ENCODE results near the gene TMEM204.

TMEM204 gene

GRCh38 chr16:1524366-1524765, 9.1 kb upstream of the TMEM204 start:
- DNase-seq: no peak

GRCh38 chr16:1525871-1526607, 7.4 kb upstream of the TMEM204 start:
- DNase-seq: no peak

- DNase-seq: no peak
Observed at GRCh38 chr16:1526608-1527555, 6.6 kb upstream of the TMEM204 start.

- no peak for DNase-seq
Observed at GRCh38 chr16:1527836-1528811, 5.3 kb upstream of the TMEM204 start.

GRCh38 chr16:1528921-1529537, 4.4 kb upstream of the TMEM204 start:
- no peak for DNase-seq

- DNase-seq: no peak
Observed at GRCh38 chr16:1530349-1530882, 3.0 kb upstream of the TMEM204 start.

- DNase-seq: no peak
Observed at GRCh38 chr16:1530883-1531637, 2.4 kb upstream of the TMEM204 start.

GRCh38 chr16:1531638-1531910, 1.9 kb upstream of the TMEM204 start:
- DNase-seq: no peak

GRCh38 chr16:1532081-1532760, 1.2 kb upstream of the TMEM204 start:
- DNase-seq: no peak

- no peak for DNase-seq
Observed at GRCh38 chr16:1532771-1533170, 695 bp upstream of the TMEM204 start.

- no peak for DNase-seq
Observed at GRCh38 chr16:1534021-1535020, 855 bp downstream of the TMEM204 start.

GRCh38 chr16:1535391-1536291, 2.2 kb downstream of the TMEM204 start:
- no peak for DNase-seq

GRCh38 chr16:1536601-1537000, 3.1 kb downstream of the TMEM204 start:
- DNase-seq: no peak

GRCh38 chr16:1537138-1537577, 3.7 kb downstream of the TMEM204 start:
- DNase-seq: no peak

GRCh38 chr16:1537763-1538289, 4.4 kb downstream of the TMEM204 start:
- no peak for DNase-seq

GRCh38 chr16:1538804-1539520, 5.5 kb downstream of the TMEM204 start:
- no peak for DNase-seq

All from KG1 (cell line).